Stimulated activated CD8-positive, alpha-beta memory T cell treated with anti-CD3 and anti-CD28 coated beads, Interleukin-12 subunit alpha, Interleukin-12 subunit beta, amount 100 ng/mL, for 1 hour (primary cell): Measurements from ENCODE around the gene PRR14.

Experiments used
- DNase-seq: peaks from one replicate; pipeline ENCODE4 v3.0.0-alpha.2; 2020; ENCODE audit warnings: low read depth

The PRR14 gene

DNA sequence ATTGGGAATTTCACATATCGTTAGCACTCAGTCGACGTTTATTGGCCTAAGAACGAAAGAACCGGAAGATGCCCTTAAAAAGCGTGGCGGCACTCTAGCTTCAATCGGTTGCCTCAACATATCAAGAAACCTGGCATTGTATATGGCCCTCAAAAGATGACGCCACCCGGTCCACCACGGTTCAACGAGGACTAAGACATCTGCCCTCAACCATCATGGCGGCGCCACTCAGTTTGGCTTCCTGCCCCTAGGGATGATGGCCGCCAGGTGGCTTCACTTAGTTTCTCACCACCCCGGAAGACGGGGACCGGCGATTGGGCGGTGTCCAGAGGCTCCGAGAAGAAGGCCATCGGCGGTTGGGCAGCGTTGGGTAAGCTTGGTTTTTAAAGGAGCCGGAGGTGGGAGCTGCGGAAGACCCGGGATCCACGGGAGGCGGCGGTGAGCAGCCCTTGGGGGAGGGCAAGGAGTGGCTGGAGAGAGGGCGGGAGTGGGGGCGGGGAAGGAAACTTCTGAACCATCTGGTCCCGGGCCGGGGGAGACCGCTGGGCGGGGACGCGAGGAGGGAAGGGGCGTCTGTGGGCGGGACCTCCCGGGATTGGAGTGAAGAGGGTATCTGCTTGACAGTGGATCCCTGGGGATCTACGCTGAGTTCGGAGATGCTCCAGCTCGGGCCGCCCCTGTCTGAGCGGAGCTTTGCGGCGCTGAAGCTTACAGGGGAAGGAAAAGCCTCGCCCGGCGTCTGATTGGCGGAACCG lies at the start of gene PRR14:
Gene PRR14 (plus strand): TSS at position 592 of the 755 bp plus-strand sequence. CDS start 686 bp downstream, outside the sequence.
- peak; percentile 96 for DNase-seq

GRCh38 chr16:30601966-30602365 lies 48.8 kb upstream of the PRR14 start:
- DNase-seq = no peak

DNA sequence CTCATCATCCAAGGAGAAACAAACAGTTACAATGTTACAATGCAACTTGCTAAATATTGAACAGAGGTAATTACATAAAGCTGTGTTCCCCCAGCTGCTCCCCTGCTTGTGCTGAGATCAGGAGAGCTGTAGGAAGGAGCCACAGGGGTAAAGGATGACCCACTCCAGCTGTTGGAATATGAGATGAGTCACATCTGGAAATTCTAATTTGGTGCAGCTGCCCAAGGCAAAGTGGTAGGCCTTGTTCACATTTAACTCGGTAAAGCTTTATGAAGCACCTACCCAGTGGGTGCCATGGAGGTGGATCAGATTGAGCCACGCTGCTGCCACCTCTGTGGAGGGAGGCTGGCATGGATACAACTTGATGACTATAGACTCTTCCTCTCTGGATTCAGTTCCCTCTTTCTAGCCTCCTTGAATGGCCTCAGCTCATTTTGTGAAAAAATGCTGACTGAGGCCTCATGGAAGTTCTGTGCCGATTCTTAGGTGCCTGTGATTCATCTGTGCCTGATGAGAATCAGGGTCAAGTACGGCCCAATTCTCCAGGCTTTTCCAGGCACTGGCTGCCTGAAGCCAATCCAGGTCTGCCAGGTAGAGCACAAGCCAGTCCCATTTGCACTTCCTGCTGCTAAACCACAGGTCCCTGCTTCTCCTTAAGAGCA lies 48.0 kb upstream of the PRR14 start:
- DNase-seq = no peak

- DNase-seq = no peak
These were observed 46.8 kb upstream of the PRR14 start for GRCh38 chr16:30603945-30604315.

- DNase-seq = no peak
These were observed 46.3 kb upstream of the PRR14 start for GRCh38 chr16:30604316-30604947.

GRCh38 chr16:30605158-30605557 lies 45.6 kb upstream of the PRR14 start:
- DNase-seq = no peak

- DNase-seq = no peak
These were observed 44.8 kb upstream of the PRR14 start for GRCh38 chr16:30606004-30606403.

- DNase-seq = no peak
These were observed 41.5 kb upstream of the PRR14 start for GRCh38 chr16:30609002-30609925.

DNA sequence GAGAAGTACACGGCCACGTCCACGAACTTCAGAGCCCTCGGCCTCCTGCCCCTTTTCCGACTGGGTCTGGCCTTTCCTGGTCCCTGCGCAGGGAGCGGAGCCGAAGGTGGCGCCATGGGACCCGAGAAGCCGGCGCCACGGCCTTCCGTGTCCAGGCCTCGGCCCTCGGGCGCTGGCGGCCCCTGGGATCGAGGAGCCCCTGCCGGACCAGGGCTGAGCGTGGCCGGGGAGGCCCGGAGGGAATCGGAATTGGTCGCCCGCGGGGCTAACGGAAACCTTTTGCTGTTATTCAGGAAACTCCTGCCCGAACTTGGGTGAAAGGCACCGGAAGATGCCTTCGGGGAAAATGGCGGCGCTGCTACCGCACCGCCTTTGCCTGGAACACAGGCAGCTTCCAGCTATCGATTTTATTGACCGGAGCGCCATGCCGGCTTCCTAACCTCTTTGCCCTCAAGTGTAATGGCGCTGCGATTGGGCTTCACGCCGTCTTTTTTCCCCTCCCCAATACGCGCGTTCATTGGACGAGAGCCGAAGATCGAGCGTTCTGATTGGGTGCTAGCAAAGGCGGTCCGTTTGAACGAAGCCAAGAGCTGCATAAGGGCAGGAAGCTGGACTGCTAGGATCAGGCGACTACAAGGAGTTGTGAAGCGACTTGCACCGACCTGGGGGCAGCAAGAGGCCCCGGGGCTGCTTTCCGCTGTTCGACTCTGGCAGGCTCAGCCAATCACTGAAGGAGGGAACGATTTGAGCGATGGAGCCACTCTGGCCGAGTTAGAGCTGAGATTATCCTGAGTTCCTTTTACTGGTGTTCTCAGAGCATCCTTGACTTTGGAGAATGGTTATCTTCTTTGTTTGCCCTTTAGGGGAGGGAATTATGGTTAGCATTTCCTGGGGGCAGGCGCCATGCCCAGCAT lies 40.6 kb upstream of the PRR14 start, which contains the start of gene ZNF689:
Gene ZNF689 (minus strand): TSS at position 464 of the 914 bp plus-strand sequence. CDS start 348 bp downstream, at position 116.
- DNase-seq = peak; percentile 91

DNA sequence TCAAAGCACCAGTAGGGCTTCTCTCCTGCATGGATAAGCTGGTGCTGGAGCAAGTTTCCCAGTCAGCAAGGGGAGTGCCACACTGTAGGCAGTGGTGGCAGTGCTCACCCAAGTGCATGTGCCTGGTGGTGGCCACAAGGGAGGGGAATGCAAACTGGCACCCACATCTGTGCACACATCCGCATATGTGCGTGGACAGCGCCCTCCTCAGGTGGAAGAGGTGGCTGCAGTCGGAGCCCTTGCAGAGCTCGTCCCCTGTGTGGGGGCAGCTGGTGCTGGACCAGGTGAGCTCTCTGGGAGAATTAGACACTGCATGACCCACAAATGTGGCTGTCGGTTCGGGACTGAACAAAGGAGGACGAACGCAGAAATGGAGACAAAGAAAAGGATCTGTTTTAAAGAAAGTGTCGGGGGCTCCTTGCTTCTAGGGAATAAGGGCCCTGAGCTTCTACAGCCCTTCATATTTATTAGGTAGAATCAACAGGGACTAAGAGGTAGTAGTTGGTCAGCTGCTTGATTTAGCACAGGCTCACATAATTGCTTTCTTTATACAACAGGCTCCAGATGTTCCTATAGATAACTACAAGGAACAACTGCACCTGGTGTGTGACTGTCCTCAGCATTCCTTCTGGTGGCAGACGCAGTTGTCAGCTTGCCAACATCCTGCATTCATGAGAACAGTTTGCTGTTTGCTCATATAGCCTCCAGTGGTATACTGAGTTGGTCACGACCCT lies 35.2 kb upstream of the PRR14 start:
- DNase-seq = peak; percentile 32

DNA sequence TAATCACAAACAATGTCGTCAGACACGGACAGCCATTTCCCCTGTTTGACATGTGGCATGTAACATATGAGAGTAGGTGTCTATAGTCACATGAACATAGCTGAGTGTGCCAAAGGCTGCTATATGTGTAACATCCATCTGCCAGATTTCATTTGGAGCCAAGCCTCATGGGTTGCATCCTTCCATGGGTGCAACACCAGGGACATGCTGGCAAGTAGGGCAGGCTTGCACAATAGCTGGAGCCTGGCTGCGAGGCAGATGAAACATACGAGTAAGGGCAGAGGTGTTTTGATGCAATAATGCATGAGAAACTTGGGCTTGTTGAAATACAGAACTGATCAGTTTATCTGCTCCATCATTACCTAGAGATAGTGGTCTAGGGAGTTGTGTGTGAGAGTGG lies 31.6 kb upstream of the PRR14 start:
- DNase-seq = no peak

DNA sequence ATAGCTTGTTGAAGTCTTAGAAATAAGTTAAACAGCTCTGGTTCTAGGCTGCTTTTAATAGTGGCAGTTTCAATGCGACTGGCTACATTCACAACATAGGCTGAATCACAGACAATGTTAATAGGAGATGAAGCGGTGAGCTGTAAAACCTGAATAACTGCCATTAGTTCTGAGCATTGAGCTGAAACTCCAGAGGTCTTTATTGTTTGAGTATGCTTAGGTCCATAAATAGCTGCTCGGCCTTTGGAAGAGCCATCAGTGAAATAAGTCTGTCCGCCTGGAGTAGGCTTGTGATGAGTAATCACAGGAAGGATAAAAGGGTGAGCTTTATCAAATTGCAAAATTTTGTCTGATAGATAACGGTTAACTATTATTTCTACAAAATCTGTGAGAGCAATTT lies 31.1 kb upstream of the PRR14 start:
- no peak for DNase-seq

GRCh38 chr16:30620169-30620568 lies 30.6 kb upstream of the PRR14 start:
- DNase-seq = no peak

DNA sequence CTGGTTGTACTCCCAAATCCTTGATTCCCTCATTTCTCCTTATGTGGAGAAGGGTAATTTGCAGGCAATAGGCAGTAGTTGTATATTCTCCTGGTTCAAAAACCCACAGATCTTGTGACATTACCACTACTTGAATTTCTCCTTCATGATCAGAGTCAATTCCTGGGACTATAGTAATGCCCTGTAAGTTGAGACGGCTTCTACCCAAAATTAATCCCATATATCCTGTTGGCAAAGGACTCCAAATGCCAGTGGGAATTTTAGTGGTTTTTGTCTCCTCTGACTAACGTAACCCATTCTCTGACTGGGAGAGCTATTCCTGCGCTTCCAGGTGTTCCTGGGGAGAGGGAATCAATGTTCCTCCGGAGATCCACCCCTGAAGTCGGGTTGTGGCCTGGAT lies 29.0 kb upstream of the PRR14 start:
- no peak for DNase-seq

DNA sequence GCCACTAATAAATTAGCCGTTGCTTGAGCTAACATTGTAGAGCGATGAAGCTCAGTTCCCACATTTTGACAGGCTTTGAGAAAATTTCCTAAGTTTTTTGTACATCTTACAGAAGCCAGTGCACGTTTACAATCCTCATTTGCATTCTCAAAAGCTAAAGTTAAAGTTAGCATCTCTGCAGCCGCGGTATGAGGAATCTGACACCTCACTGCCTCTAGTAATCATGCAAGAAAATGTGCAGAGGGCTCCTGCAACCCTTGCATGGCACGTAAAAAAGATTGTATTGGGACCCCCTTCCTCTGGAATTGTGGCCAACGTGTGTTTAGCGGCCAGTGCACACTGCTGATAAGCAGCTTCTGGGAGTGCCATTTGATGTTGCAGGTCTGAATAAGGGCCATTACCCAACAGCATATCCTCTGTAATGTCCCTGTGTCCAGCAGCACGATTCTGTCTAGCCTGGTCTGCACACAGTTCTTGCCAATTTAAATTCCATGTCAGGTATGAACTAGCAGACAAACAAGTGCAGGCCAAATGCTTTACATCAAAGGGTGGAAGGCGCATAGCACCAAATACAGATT lies 28.2 kb upstream of the PRR14 start:
- DNase-seq = no peak

DNA sequence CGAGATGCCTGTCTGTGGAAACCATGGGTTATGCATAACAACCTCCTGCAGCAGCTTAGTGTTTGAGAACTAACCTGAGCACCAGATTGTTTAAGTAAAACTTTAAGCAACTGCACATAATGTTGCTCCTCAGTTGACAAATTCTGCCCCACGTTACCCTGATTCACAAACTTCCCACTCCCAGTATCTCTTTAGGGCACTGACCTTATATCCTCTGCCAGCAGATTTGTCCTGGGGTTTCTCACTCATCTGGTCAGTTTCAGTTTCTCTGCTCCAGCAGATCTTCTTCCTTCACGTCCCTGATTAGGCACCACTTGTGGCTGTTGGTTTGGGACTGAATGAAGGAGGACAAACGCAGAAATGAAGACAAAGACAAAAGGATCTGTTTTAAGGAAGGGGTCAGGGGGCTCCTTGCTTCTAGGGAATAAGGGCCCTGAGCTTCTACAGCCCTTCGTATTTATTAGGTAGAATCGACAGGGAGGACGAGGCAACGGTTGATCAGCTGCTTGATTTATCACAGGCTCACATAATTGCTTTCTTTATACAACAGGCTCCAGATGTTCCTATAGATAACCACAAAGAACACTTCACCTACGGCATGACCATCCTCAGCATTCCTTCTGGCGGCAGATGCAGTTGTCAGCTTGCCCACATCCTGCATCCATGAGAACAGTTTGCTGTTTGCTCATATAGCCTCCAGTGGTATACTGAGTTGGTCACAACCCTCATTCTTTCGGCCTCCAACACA lies 27.1 kb upstream of the PRR14 start:
- no peak for DNase-seq

DNA sequence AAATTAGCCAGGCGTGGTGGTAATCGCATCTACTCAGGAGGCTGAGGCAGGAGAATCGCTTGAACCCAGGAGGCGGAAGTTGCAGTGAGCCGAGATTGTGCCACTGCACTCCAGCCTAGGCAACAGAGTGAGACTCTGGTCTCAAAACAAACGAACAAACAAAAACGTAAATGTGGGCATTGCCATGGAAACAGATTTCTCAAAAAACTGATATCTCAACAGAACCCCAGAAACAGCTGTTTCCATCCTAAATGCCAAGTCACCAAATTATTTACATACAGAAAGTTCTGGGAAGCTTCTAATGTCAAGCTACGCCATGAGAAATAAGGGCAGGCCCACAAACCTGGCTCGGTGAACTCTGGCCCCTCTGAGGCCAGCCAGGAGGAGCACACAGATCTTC lies 24.5 kb upstream of the PRR14 start:
- DNase-seq = no peak

DNA sequence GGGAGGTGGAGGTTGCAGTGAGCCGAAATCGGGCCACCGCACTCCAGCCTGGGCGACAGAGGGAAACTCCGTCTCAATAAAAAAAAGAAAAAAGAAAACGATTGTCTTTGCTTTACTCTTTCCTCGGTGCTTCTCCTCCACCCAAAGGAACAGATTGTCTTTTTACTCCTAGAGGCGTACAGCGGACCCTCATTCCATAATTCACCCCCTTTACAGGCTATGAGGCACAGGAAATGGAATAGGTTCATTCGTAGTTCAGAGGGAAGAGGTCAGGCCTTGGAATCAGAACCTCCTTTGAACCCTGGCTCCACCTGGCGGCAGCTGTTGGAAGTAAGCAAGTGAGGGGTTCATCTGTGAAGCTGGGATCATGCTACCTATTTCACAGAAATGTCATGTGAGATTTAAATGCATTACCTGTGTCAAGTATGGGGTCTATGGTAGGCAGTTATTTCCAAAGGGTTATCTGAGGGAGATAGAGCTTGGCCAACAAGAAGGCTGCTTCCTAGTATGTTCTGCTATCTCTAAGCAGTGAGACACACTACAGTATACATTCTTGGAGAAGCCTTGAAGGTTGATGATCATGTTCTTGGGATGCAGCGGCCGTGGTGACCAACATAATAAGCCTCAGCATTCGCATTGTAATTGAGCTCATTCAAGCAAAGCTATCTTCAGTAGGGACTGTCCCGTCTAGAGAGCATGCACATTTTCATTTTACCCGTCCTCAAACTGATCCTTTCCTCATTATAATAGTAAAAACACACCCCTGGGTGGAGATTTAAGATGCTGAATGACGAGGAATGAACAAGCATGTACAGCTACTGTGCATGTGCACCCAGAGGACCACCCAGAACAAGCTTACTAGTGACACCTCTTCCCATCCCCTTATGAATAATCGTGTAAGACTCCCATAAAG lies 21.9 kb upstream of the PRR14 start:
- DNase-seq = peak; percentile 84
